Upper lobe of left lung (tissue), 6 donors: Measurements from ENCODE around the gene ERICH6B. TPM values are rescaled to one million over a fixed set of nuclear protein-coding genes. Genes with fewer than 3 reads are reported as not detected.
A peak's percentile ranks its signal among the peaks of the same experiment; 100 is the strongest.

ENCODE experiments used
- ATAC-seq, 2 donors: fragments of 200-7000 bp; cut with Tn5 transposase; one replicate each; pipeline ENCODE4 v1.9.1; 2022; ENCODE audit warnings: mild to moderate bottlenecking in 2 of 2, moderate library complexity in 2 of 2; ENCODE audit not compliant: low FRiP score in 2 of 2
- DNase-seq, 2 donors: peaks; one replicate each; pipeline ENCODE4 v3.0.0-alpha.2; 2019 to 2020
- H3K27ac ChIP-seq, 4 donors: fragments of 200-600 bp; sonication (generic); one replicate each; pipeline ENCODE4 v1.5.1; 2016 to 2019
- H3K27me3 ChIP-seq, 4 donors: fragments of 200-600 bp; sonication (generic); one replicate each; pipeline ENCODE4 v1.5.1; 2017 to 2019
- H3K36me3 ChIP-seq, 4 donors: fragments of 200-600 bp; sonication (generic); one replicate each; pipeline ENCODE4 v1.5.1; 2016 to 2019
- H3K4me1 ChIP-seq, 4 donors: fragments of 200-600 bp; sonication (generic); one replicate each; pipeline ENCODE4 v1.5.1; 2018 to 2019
- H3K4me3 ChIP-seq, 4 donors: fragments of 200-600 bp; sonication (generic); one replicate each; pipeline ENCODE4 v1.5.1; 2017 to 2019; ENCODE audit warnings: mild to moderate bottlenecking in 2 of 4, moderate library complexity in 1 of 4
- H3K9me3 ChIP-seq, 4 donors: fragments of 200-600 bp; sonication (generic); one replicate each; pipeline ENCODE4 v1.5.1; 2018 to 2019
- EP300 ChIP-seq, 4 donors: sonication (generic); formaldehyde crosslinking; IDR thresholded peaks; one replicate each; pipeline ENCODE4 v1.5.1; 2017; ENCODE audit warnings: antibody characterized with exemption in 4 of 4, control low read depth in 2 of 4
- POLR2A ChIP-seq, 4 donors: fragments of 450-650 bp; IDR thresholded peaks; one replicate each; pipeline ENCODE4 v1.5.1; 2016 to 2017; ENCODE audit warnings: antibody characterized with exemption in 4 of 4, mild to moderate bottlenecking in 2 of 4
- POLR2AphosphoS5 ChIP-seq, 2 donors: sonication (generic); formaldehyde crosslinking; IDR thresholded peaks; one replicate each; pipeline ENCODE4 v1.5.1; 2017; ENCODE audit warnings: antibody characterized with exemption in 2 of 2
- WGBS, 2 donors: methylation state at CpG; one replicate each; pipeline ENCODE4 v1.1.5; 2017 to 2018; 5-methylcytosine and 5-hydroxymethylcytosine counted together
- total RNA-seq, 6 donors: library from RNA; depleted of rRNA in 4 of 6; stranded (reverse); fragments of >200 nt in 4 of 6; gene quantifications; one replicate each; pipeline versions ENCODE4 v1.1.0 to v1.2.1, GENCODE V29; 2016 to 2021
- TF ChIP-seq, protein P1 (sequence below), 6 experiments: fragments of 450-650 bp in 4 of 6; fragments of 200-600 bp in 2 of 6; sonication (generic) in 2 of 6; IDR thresholded peaks; one replicate each; pipeline ENCODE4 v1.5.1; 2016 to 2019; ENCODE audit warnings: antibody characterized with exemption in 6 of 6
- donor health status: DM: no; HTN: no; CAD: no; lungs with moderate emphysema.
- donor health status: DM: no; HTN: yes; CAD: no; lungs with severe emphysema.

The ERICH6B gene
- total RNA-seq, 6 donors from 2014 or later = not detected

DNA sequence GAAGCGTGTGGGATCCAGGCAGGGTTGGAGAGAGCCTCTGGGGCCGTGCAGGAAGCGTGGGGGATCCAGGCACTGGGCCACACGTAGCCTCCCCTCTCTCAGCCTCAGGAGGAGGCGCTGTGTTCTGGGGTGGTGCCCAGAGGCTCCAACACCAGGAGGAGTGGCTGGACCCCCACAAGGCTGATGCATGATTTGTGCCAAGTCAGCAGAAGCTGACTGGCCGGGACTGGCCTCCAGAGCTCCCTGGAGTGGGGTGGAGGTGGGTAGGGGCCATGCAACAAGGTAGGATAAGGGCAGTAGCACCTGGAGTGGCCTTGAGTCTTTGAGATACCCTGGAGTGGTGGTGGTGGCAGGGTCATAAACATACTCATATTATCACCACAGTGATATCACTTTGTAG is 75.3 kb downstream of the ERICH6B start:
- Histone ChIP-seq H3K36me3 (peaks cover 0 to 18% (median 8%) of the 10 kb centered on the region in 4 donors), H3K27me3 (no peaks in the 10 kb centered on the region), H3K4me1 (no peaks in the 10 kb centered on the region), H3K9me3 (no peaks in the 10 kb centered on the region), H3K27ac (no peak overlapping the region), H3K4me3 (no peak overlapping the region)
- 92 to 98% methylated on average over 5 to 6 of the region's 6 CpGs for WGBS, 2 donors
- ATAC-seq = no peak
- peak in 1 of 2 donors; percentile 42 for DNase-seq
- TF ChIP-seq POLR2AphosphoS5 (IDR thresholded peaks at IDR 0.05) = no peak

DNA sequence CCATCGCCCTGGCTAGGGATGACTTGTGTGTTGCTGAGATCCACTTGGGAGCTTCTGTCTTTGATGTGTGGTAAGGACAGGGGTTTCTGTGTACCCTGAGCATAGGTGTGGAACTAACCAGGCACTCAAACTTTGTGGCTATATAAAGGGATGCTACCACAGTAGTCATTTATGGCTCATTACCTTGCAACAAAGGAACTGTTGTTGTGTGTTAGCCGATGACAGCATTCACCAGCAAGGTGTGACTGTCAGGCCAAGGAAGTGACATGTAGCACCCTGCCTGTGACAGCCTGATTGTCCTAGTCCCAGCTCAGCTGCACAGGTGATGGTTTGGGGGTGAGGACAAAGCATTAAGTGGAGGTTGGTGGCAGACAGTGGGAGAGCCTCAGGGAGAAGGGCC is 77.2 kb downstream of the ERICH6B start:
- TF ChIP-seq EP300 (IDR thresholded peaks at IDR 0.05) (no peak), POLR2AphosphoS5 (IDR thresholded peaks at IDR 0.05) (no peak)
- TF ChIP-seq, protein P1, sequence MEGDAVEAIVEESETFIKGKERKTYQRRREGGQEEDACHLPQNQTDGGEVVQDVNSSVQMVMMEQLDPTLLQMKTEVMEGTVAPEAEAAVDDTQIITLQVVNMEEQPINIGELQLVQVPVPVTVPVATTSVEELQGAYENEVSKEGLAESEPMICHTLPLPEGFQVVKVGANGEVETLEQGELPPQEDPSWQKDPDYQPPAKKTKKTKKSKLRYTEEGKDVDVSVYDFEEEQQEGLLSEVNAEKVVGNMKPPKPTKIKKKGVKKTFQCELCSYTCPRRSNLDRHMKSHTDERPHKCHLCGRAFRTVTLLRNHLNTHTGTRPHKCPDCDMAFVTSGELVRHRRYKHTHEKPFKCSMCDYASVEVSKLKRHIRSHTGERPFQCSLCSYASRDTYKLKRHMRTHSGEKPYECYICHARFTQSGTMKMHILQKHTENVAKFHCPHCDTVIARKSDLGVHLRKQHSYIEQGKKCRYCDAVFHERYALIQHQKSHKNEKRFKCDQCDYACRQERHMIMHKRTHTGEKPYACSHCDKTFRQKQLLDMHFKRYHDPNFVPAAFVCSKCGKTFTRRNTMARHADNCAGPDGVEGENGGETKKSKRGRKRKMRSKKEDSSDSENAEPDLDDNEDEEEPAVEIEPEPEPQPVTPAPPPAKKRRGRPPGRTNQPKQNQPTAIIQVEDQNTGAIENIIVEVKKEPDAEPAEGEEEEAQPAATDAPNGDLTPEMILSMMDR (IDR thresholded peaks at IDR 0.05) = no peak
- DNase-seq = no peak
- no peak for ATAC-seq
- no peak overlapping the region for H3K4me3 ChIP-seq
- no peak overlapping the region for H3K27ac ChIP-seq
- no peaks in the 10 kb centered on the region for H3K4me1 ChIP-seq
- peaks cover 0 to 36% (median 26%) of the 10 kb centered on the region in 4 donors for H3K36me3 ChIP-seq
- no peaks in the 10 kb centered on the region for H3K27me3 ChIP-seq
- 86 to 95% methylated on average over 2 of the region's 2 CpGs for WGBS, 2 donors
- no peaks in the 10 kb centered on the region for H3K9me3 ChIP-seq

DNA sequence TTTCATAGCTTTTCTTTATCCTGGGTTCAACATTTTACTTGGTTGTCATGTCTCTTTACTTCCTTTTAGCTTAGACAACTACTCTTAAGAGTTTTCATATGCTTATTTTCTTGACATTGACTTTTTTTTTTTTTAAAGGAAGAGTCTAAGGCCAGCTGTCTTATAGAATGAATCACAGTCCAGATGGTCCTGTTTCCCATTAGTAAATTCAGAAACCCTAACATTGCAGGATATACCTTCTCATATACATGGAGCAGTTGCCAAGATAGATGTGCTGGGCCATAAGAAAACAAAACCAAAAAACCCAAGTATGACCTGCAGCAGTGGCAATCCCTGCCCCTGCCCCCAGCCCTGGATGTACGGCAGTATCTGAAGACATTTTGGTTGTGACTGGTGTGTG is 78.0 kb downstream of the ERICH6B start:
- no peak for TF ChIP-seq POLR2A (IDR thresholded peaks at IDR 0.05)
- 78 to 85% methylated on average over 1 of the region's 1 CpG for WGBS, 2 donors
- Histone ChIP-seq H3K4me3 (no peak overlapping the region), H3K36me3 (peaks cover 0 to 44% (median 28%) of the 10 kb centered on the region in 4 donors), H3K27me3 (no peaks in the 10 kb centered on the region), H3K4me1 (no peaks in the 10 kb centered on the region), H3K27ac (no peak overlapping the region), H3K9me3 (no peaks in the 10 kb centered on the region)
- no peak for ATAC-seq
- no peak for DNase-seq

DNA sequence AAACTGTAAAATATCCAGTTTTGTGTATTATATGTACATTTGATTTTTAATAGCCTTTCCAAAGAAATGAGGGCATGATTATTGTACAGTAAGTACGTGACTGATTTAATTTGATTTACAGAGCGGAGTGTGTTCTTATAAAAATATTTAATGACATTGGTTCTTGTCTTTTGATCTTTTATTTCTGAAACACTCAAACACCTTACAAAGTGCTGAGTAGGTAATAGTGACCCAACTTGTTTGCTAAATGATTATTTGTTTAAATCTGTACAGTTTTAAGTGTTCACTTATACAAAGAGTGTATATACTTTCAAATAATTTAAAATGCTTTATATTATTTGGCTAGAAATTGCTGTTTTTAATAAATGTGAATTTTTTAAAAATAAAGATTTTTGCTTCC is 79.3 kb downstream of the ERICH6B start:
- H3K4me1 ChIP-seq = no peaks in the 10 kb centered on the region
- H3K27ac ChIP-seq = no peak overlapping the region
- H3K9me3 ChIP-seq = no peaks in the 10 kb centered on the region
- DNase-seq (no peak), ATAC-seq (no peak)
- peaks cover 0 to 55% (median 32%) of the 10 kb centered on the region in 4 donors for H3K36me3 ChIP-seq
- no peaks in the 10 kb centered on the region for H3K27me3 ChIP-seq
- WGBS, 2 donors = 89 to 91% methylated on average over 2 of the region's 2 CpGs
- H3K4me3 ChIP-seq = no peak overlapping the region
- TF ChIP-seq EP300 (IDR thresholded peaks at IDR 0.05) = no peak
- no peak for TF ChIP-seq POLR2AphosphoS5 (IDR thresholded peaks at IDR 0.05)
- TF ChIP-seq, protein P1 (IDR thresholded peaks at IDR 0.05) = no peak
- no peak for TF ChIP-seq POLR2A (IDR thresholded peaks at IDR 0.05)

DNA sequence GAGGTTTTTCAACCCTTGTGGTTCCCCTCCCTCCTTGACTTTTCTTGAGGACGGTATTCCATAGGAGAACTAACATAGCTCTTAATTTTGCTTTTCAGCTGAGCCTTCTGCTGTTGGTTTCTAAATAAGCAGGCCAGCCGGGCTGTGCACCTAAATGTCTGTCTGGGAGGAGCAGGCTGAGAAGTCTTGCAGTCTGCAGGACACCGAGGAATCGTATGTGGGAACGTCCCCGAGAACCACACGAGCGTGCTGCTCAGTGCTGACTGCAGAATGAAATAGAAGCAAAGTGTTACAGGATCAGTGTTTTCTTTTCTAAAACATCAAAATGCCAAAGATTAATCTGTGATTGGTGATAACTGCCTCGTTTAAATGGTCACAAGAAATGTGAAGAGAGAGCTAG is 80.9 kb downstream of the ERICH6B start:
- TF ChIP-seq, protein P1 (IDR thresholded peaks at IDR 0.05) = no peak
- TF ChIP-seq POLR2A (IDR thresholded peaks at IDR 0.05) (no peak), EP300 (IDR thresholded peaks at IDR 0.05) (no peak), POLR2AphosphoS5 (IDR thresholded peaks at IDR 0.05) (no peak)
- no peak for DNase-seq
- Histone ChIP-seq H3K36me3 (peaks cover 8 to 71% (median 47%) of the 10 kb centered on the region in 4 donors), H3K27me3 (no peaks in the 10 kb centered on the region), H3K27ac (no peak overlapping the region), H3K9me3 (no peaks in the 10 kb centered on the region), H3K4me3 (no peak overlapping the region), H3K4me1 (no peaks in the 10 kb centered on the region)
- 94 to 95% methylated on average over 9 of the region's 9 CpGs for WGBS, 2 donors
- ATAC-seq = no peak

DNA sequence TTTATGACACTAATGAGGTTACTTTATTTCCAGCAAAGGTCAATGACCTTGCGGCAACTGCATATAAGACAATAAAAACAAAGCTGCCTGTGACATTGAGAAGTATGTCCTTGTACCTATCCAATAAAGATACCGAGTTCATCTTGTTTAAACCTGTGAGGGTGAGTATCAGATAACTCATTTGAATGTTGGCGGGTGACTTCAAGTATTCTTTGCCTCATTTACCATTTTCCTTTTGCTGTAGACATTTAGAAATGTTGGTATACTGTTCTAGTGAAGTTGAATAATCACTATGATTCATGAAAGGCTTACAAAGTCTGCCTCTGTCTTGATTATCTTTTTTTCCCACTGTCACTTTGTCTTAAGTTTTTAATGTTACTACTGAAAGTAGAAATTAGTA is 85.8 kb downstream of the ERICH6B start:
- H3K4me1 ChIP-seq = peaks cover 4 to 14% (median 11%) of the 10 kb centered on the region in 4 donors
- H3K4me3 ChIP-seq = no peak overlapping the region
- 87 to 92% methylated on average over 3 of the region's 3 CpGs for WGBS, 2 donors
- no peaks in the 10 kb centered on the region for H3K27me3 ChIP-seq
- H3K27ac ChIP-seq = no peak overlapping the region
- TF ChIP-seq POLR2A (IDR thresholded peaks at IDR 0.05) (no peak), POLR2AphosphoS5 (IDR thresholded peaks at IDR 0.05) (no peak), EP300 (IDR thresholded peaks at IDR 0.05) (no peak)
- TF ChIP-seq, protein P1 (IDR thresholded peaks at IDR 0.05) = no peak
- ATAC-seq = no peak
- no peaks in the 10 kb centered on the region for H3K9me3 ChIP-seq
- no peak for DNase-seq
- peaks cover 9 to 69% (median 41%) of the 10 kb centered on the region in 4 donors for H3K36me3 ChIP-seq
